ENCODE data around the gene SRM. TPM values are rescaled to one million over a fixed set of nuclear protein-coding genes. Genes with fewer than 3 reads are reported as not detected.

The SRM gene
- total and polyA plus RNA-seq, 2 of the 4 experiments (the other 2 are of a cell fraction), result 23.1 to 160 TPM

GRCh38 chr1:11044849-11045427, 14.9 kb downstream of the SRM start:
- Histone ChIP-seq H3K18ac (ENCODE audit: low read depth, low read length) (no peak overlapping the region), H3K4me3 (ENCODE audit: insufficient read depth, low read depth, low read length) (no peak overlapping the region), H2BK20ac (ENCODE audit: low read depth, low read length) (no peak overlapping the region), H3K4ac (ENCODE audit: low read depth, low read length) (no peak overlapping the region), H3K36me3 (ENCODE audit: control insufficient read depth, insufficient read depth, low read length) (no peaks in the 10 kb centered on the region), H3K27ac (ENCODE audit: insufficient read depth, low read length) (no peak overlapping the region), H3K4me1 (ENCODE audit: control insufficient read depth, insufficient read depth, low read length) (no peaks in the 10 kb centered on the region), H2BK120ac (ENCODE audit: low read depth, low read length) (no peak overlapping the region), H2AK5ac (ENCODE audit: low read depth, low read length) (no peak overlapping the region), H3K9me1 (ENCODE audit: insufficient read depth, low read length) (no peaks in the 10 kb centered on the region), H4K91ac (ENCODE audit: insufficient read depth, low read depth, low read length) (no peak overlapping the region), H3K56ac (ENCODE audit: extremely low read depth, insufficient read depth, low read length) (no peak overlapping the region), H4K8ac (ENCODE audit: low read depth in 2 of 2, low read length in 2 of 2) (no peak overlapping the region), H3K27me3 (ENCODE audit: control insufficient read depth, insufficient read depth, low read length) (no peaks in the 10 kb centered on the region; the same call in 1 of the 2 replicates), H3K23ac (ENCODE audit: low read depth, low read length) (no peak overlapping the region), H3K9ac (ENCODE audit: low read depth, low read length) (no peak overlapping the region), H2BK15ac (ENCODE audit: low read depth, low read length) (no peak overlapping the region), H4K5ac (ENCODE audit: low read depth, low read length) (no peak overlapping the region), H3K14ac (replicated peaks; ENCODE audit: low read depth, low read length) (no peak overlapping the region), H3K9me3 (ENCODE audit: control insufficient read depth, insufficient read depth, low read length) (no peaks in the 10 kb centered on the region), H3K4me2 (ENCODE audit: low read depth, low read length) (no peak overlapping the region), H3K79me1 (ENCODE audit: low read depth in 1 of 2, low read length in 2 of 2) (no peaks in the 10 kb centered on the region), H2BK5ac (ENCODE audit: low read depth, low read length, poor library complexity, severe bottlenecking) (no peak overlapping the region), H4K20me1 (ENCODE audit: insufficient read depth, low read length) (no peaks in the 10 kb centered on the region), H2AK9ac (replicated peaks; ENCODE audit: low read depth, low read length, poor library complexity) (no peak overlapping the region), H2AFZ (replicated peaks; ENCODE audit: low read length, poor library complexity) (peak overlapping the region; percentile 21)
- dilution Hi-C loops (cut with HindIII; ENCODE audit: low sequenced_read_pairs, unreplicated experiment) (no loop called here), intact Hi-C loops (cut with micrococcal nuclease) (no loop called here), in situ Hi-C loops (cut with MboI; ENCODE audit: low sequenced_read_pairs) (no loop called here)
- no peak for TF ChIP-seq MXI1 (IDR thresholded peaks at IDR 0.05; ENCODE audit: borderline replicate concordance, low read depth, low read length)
- TF ChIP-seq USF2 (IDR thresholded peaks at IDR 0.05; ENCODE audit: low read depth, low read length), result no peak
- TF ChIP-seq SMC3 (IDR thresholded peaks at IDR 0.05; ENCODE audit: low read depth, low read length), result no peak
- TF ChIP-seq FOS (IDR thresholded peaks at IDR 0.05; ENCODE audit: low read depth, low read length), result no peak
- no peak for TF ChIP-seq BHLHE40 (IDR thresholded peaks at IDR 0.05; ENCODE audit: low read depth, low read length)
- TF ChIP-seq POLR2A (IDR thresholded peaks at IDR 0.05; ENCODE audit: low read depth, low read length), result no peak
- TF ChIP-seq CEBPB (IDR thresholded peaks at IDR 0.05; ENCODE audit: low read depth, low read length), result no peak
- TF ChIP-seq RFX5 (IDR thresholded peaks at IDR 0.05; ENCODE audit: low read depth, low read length), result no peak
- no peak for TF ChIP-seq CHD1 (IDR thresholded peaks at IDR 0.05; ENCODE audit: low read depth, low read length)
- no peak for TF ChIP-seq MAZ (IDR thresholded peaks at IDR 0.05; ENCODE audit: borderline replicate concordance, low read depth, low read length)
- no peak for TF ChIP-seq ELK1 (IDR thresholded peaks at IDR 0.05; ENCODE audit: borderline replicate concordance, low read depth, low read length)
- TF ChIP-seq RAD21 (IDR thresholded peaks at IDR 0.05; ENCODE audit: low read length), result no peak
- TF ChIP-seq CTCF (conservative IDR thresholded peaks at IDR 0.05; ENCODE audit: low read depth, low read length), result no peak
- no peak for ATAC-seq (ENCODE audit: low read depth)
- WGBS, 2 experiments (ENCODE audit: extremely low coverage in 2 of 2, insufficient read length in 1 of 2), result 69% methylated on average over 9 of the region's 16 CpGs; no CpG with 5 or more reads in 1 of the 2 experiments
- no TSS peak for BruUV-seq (replicated peaks)
- no peak for DNase-seq
- ChIA-PET CTCF (no interaction called here), POLR2A (ENCODE audit: unreplicated experiment) (no interaction called here)

Measured in IMR-90 (cell line).